Measurements from ENCODE around the gene ADSS1.

The ADSS1 gene

GRCh38 chr14:104715871-104716270, 8.2 kb upstream of the ADSS1 start:
- TF ChIP-seq, protein P1, sequence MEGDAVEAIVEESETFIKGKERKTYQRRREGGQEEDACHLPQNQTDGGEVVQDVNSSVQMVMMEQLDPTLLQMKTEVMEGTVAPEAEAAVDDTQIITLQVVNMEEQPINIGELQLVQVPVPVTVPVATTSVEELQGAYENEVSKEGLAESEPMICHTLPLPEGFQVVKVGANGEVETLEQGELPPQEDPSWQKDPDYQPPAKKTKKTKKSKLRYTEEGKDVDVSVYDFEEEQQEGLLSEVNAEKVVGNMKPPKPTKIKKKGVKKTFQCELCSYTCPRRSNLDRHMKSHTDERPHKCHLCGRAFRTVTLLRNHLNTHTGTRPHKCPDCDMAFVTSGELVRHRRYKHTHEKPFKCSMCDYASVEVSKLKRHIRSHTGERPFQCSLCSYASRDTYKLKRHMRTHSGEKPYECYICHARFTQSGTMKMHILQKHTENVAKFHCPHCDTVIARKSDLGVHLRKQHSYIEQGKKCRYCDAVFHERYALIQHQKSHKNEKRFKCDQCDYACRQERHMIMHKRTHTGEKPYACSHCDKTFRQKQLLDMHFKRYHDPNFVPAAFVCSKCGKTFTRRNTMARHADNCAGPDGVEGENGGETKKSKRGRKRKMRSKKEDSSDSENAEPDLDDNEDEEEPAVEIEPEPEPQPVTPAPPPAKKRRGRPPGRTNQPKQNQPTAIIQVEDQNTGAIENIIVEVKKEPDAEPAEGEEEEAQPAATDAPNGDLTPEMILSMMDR (IDR thresholded peaks at IDR 0.05), result no peak
- TF ChIP-seq ZFX (IDR thresholded peaks at IDR 0.05; ENCODE audit: borderline replicate concordance), result no peak
- peak overlapping the region; percentile 64 for H3K27ac ChIP-seq

DNA sequence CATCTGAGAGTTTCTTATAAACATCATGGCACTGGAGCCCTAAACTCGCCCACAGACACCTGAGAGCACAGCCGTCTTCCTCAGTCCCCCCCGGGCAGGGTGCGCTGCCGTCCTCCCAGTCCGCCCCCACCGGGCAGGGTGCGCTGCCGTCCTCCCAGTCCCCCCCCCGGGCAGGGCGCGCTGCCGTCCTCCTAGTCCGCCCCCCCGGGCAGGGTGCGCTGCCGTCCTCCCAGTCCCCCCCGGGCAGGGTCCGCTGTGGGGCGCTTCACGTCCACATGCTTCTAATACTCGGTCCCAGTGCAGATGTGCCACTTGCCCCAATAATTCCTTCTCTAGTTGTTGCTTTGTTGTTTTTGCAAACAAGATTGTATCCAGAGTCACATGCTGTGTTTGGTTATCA, 6.9 kb upstream of the ADSS1 start:
- TF ChIP-seq, protein P1 (IDR thresholded peaks at IDR 0.05), result no peak
- TF ChIP-seq ZFX (IDR thresholded peaks at IDR 0.05; ENCODE audit: borderline replicate concordance), result no peak

GRCh38 chr14:104717646-104718045, 6.4 kb upstream of the ADSS1 start:
- no peak for TF ChIP-seq ZFX (IDR thresholded peaks at IDR 0.05; ENCODE audit: borderline replicate concordance)
- TF ChIP-seq, protein P1 (IDR thresholded peaks at IDR 0.05), result no peak
- no peak overlapping the region for H3K27ac ChIP-seq

More for the DNA sequence above, 6.9 kb upstream of the ADSS1 start:
- H3K27ac ChIP-seq, result no peak overlapping the region

- no peak overlapping the region for H3K27ac ChIP-seq
- no peak for TF ChIP-seq ZFX (IDR thresholded peaks at IDR 0.05; ENCODE audit: borderline replicate concordance)
- TF ChIP-seq, protein P1 (IDR thresholded peaks at IDR 0.05), result no peak
These were observed 5.9 kb upstream of the ADSS1 start for GRCh38 chr14:104718147-104718546.

- no peak for TF ChIP-seq ZFX (IDR thresholded peaks at IDR 0.05; ENCODE audit: borderline replicate concordance)
- TF ChIP-seq, protein P1 (IDR thresholded peaks at IDR 0.05), result no peak
- H3K27ac ChIP-seq, result no peak overlapping the region
These were observed 5.2 kb upstream of the ADSS1 start for GRCh38 chr14:104718871-104719270.

- TF ChIP-seq, protein P1 (IDR thresholded peaks at IDR 0.05), result no peak
- TF ChIP-seq ZFX (IDR thresholded peaks at IDR 0.05; ENCODE audit: borderline replicate concordance), result no peak
- H3K27ac ChIP-seq, result no peak overlapping the region
These were observed 4.7 kb upstream of the ADSS1 start for GRCh38 chr14:104719343-104719742.

DNA sequence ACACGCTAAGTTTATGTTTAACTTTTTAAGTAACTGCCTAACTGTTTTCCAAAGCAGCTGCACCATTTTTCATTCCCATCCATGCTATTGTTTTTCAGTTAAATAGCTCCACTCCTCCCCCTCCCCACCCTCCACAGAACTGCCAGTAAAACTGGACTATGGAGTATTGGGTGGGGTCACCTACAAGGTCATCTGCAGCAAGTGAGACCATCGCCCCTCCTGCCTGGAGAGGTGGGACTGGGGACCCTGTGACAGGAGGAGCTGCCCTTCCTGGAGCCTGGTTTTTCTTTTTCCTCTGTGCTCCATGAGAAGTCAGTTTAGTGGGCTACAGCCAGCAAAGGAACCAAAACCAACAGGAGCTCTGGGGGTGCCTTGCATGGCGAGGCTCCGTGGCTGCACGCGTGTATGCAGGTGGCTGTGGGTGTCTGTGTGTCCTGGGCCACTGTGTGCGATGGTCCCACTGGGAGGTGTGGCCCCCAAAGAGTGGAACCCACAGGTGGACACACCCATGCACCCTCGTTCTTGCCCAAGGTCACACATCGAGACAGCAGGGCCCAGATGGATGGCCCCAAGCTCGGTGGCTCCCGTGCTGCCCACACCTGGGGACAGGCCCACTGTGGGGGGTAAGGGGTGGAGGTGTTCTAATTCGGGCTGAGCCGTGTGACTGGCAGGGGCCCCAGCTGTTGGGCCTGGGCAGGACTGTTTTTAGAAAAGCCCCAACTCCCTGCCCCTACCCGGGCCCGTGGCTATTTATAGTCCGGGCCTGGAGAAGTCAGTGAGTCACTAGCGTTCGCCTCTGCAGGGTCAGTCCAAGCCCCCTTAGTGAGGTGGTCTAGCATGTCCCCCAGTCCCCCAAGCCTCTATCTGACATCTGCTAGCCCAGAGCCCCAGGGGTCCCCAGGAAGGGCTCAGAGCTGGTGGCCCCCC, 2.3 kb upstream of the ADSS1 start:
- TF ChIP-seq ZFX (IDR thresholded peaks at IDR 0.05; ENCODE audit: borderline replicate concordance), result no peak
- TF ChIP-seq, protein P1 (IDR thresholded peaks at IDR 0.05), result no peak
- H3K27ac ChIP-seq, result no peak overlapping the region
